ENCODE measurements around the gene ARHGEF17. TPM values are rescaled to one million over a fixed set of nuclear protein-coding genes. Genes with fewer than 3 reads are reported as not detected.

Gene ARHGEF17
- total and polyA plus RNA-seq, 2 of the 8 experiments (the other 6 are each of a cell fraction or from before 2014, with no cell fraction given) = 11.3 to 14.6 TPM

DNA sequence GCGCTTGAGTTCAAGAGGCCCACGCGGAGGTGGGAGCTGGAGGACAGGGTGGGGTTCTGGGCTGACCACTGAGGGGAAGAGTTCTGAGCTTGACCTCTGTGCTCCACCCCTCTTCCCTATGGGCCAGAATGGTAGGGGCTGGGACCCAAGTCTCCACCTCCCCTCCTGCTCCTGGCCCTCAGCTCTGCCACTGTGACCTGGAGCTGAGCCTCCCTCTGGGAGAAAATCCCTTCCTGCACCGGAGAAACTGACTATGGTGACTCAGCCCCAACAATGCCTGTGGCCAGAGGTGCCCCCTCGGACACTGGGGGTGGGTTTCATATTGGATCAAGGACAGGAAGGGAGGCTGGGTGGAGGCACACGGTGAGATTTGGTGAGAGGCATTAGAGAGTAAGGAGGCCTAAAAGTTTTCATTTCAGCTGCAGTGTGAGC is 91.1 kb downstream of the ARHGEF17 start:
- H3K4me3 ChIP-seq (ENCODE audit: extremely low read depth in 1 of 4, insufficient read depth in 2 of 4, low read depth in 3 of 4, low read length in 4 of 4) = no peak overlapping the region
- FAIRE-seq (no peak), DNase-seq (ENCODE audit: low read depth in 1 of 2, low spot score in 2 of 2) (peak in 1 of 2 experiments; percentile 41)
- no peak overlapping the region for H3K4ac ChIP-seq (replicated peaks; ENCODE audit: insufficient read length, low read depth, low read length)
- H3K4me2 ChIP-seq (ENCODE audit: insufficient read depth in 1 of 2, low read depth in 2 of 2, low read length in 2 of 2) = no peak overlapping the region
- WGBS, 2 experiments (ENCODE audit: extremely low coverage in 1 of 2, insufficient coverage in 1 of 2, insufficient read length in 1 of 2, insufficient replicate concordance in 2 of 2, low coverage in 1 of 2, low lambda C conversion rate in 2 of 2, missing lambda C conversion rate in 1 of 2) = 84% methylated on average over 6 of the region's 6 CpGs; no CpG with 5 or more reads in 1 of the 2 experiments
- H3K14ac ChIP-seq (ENCODE audit: insufficient read length) = no peak overlapping the region
- H2BK5ac ChIP-seq (ENCODE audit: low read depth, low read length) = no peak overlapping the region
- no peaks in the 10 kb centered on the region for H3K79me2 ChIP-seq (ENCODE audit: control insufficient read depth in 1 of 2, insufficient read depth in 2 of 2, low read length in 2 of 2)
- no peak overlapping the region for H4K91ac ChIP-seq (replicated peaks; ENCODE audit: insufficient read length, low read length)
- no peak overlapping the region for H3K56ac ChIP-seq (replicated peaks; ENCODE audit: insufficient read length, low read depth, low read length)
- no peak overlapping the region for H3K27ac ChIP-seq (ENCODE audit: low read depth, low read length)
- no peak overlapping the region for H4K5ac ChIP-seq (ENCODE audit: insufficient read length, low read depth, low read length)
- H4K20me1 ChIP-seq (replicated peaks in 1 of 2; ENCODE audit: control insufficient read depth in 1 of 2, insufficient read depth in 2 of 2, low read length in 2 of 2) = peaks cover 1 to 4% of the 10 kb centered on the region in 2 experiments
- peaks cover 0 to 3% (median 2%) of the 10 kb centered on the region in 4 experiments; a peak in 5 of 7 replicates for H3K4me1 ChIP-seq (replicated peaks in 1 of 4; ENCODE audit: control insufficient read depth in 3 of 4, insufficient read depth in 4 of 4, low read length in 3 of 4)
- H3K9ac ChIP-seq (replicated peaks in 1 of 4; ENCODE audit: extremely low read depth in 1 of 4, low read depth in 3 of 4, low read length in 3 of 4) = no peak overlapping the region
- no peak overlapping the region for H2AK5ac ChIP-seq (ENCODE audit: low read depth, low read length)
- no peak overlapping the region for H2BK12ac ChIP-seq (ENCODE audit: low read depth, low read length)
- no peak overlapping the region for H4K8ac ChIP-seq (ENCODE audit: extremely low read depth, insufficient read depth, low read length)
- no peaks in the 10 kb centered on the region for H3K23me2 ChIP-seq (ENCODE audit: low read depth, low read length)
- ChIA-PET POLR2A (ENCODE audit: partially characterized antibody) (interaction anchor here (0.6 to 1.5 kb wide), 4 partner anchors 10 to 114 kb away, joined by 3 to 5 read pairs (median 4); no protein-coding TSS in a partner anchor), CTCF (ENCODE audit: partially characterized antibody) (interaction anchor here (0.9 to 59.1 kb wide), 12 partner anchors 11 to 266 kb away, joined by 3 to 1456 read pairs (median 5); no protein-coding TSS in a partner anchor)
- H2BK20ac ChIP-seq (ENCODE audit: low read length) = no peak overlapping the region
- H2BK15ac ChIP-seq (ENCODE audit: low read length) = no peak overlapping the region
- H3K27me3 ChIP-seq (replicated peaks in 1 of 4; ENCODE audit: control insufficient read depth in 3 of 4, extremely low read depth in 1 of 4, insufficient read depth in 3 of 4, low read length in 3 of 4) = no peaks in the 10 kb centered on the region
- H3K9me3 ChIP-seq (ENCODE audit: insufficient read depth in 2 of 2, low read depth in 1 of 2, low read length in 1 of 2) = no peaks in the 10 kb centered on the region
- H3K36me3 ChIP-seq (ENCODE audit: control insufficient read depth in 2 of 4, insufficient read depth in 4 of 4, low read length in 3 of 4) = no peaks in the 10 kb centered on the region
- H3K79me1 ChIP-seq (ENCODE audit: low read depth, low read length) = no peaks in the 10 kb centered on the region
- H2AFZ ChIP-seq (ENCODE audit: low read length) = no peak overlapping the region
- no peak overlapping the region for H2BK120ac ChIP-seq (replicated peaks; ENCODE audit: low read depth, low read length)
- H3K18ac ChIP-seq (ENCODE audit: extremely low read depth, low read length) = no peak overlapping the region
- H3K23ac ChIP-seq (ENCODE audit: insufficient read length) = no peak overlapping the region
- TF ChIP-seq SP4 (IDR thresholded peaks at IDR 0.05; ENCODE audit: low read length) = no peak
- no peak for TF ChIP-seq RNF2 (IDR thresholded peaks at IDR 0.05; ENCODE audit: borderline replicate concordance, low read depth, low read length, missing control alignments, poor library complexity, severe bottlenecking)
- no peak for TF ChIP-seq ASH2L (IDR thresholded peaks at IDR 0.05; ENCODE audit: low read length)
- TF ChIP-seq YY1 (IDR thresholded peaks at IDR 0.05; ENCODE audit: low read depth, low read length) = no peak
- TF ChIP-seq RBBP5 (IDR thresholded peaks at IDR 0.05; ENCODE audit: borderline replicate concordance, low read depth, low read length) = no peak
- no peak for TF ChIP-seq BACH1 (IDR thresholded peaks at IDR 0.05; ENCODE audit: low read length)
- no peak for TF ChIP-seq MAX (IDR thresholded peaks at IDR 0.05)
- TF ChIP-seq SUZ12 (IDR thresholded peaks at IDR 0.05; ENCODE audit: low read length) = no peak
- no peak for TF ChIP-seq KDM5A (IDR thresholded peaks at IDR 0.05; ENCODE audit: low read length)
- no peak for TF ChIP-seq CTCF (IDR thresholded peaks at IDR 0.05; ENCODE audit: control extremely low read depth in 1 of 3, insufficient read depth in 1 of 3, low read depth in 1 of 3, low read length in 3 of 3)
- no peak for TF ChIP-seq JUND (IDR thresholded peaks at IDR 0.05; ENCODE audit: low read length)

Measured in H1 (cell line).